ENCODE measurements around the gene LIN7A. TPM values are rescaled to one million over a fixed set of nuclear protein-coding genes. Genes with fewer than 3 reads are reported as not detected.

LIN7A gene
- total and polyA plus RNA-seq, 2 of the 8 experiments (the other 6 are each of a cell fraction or from before 2014, with no cell fraction given): 5.8 to 22.0 TPM

DNA sequence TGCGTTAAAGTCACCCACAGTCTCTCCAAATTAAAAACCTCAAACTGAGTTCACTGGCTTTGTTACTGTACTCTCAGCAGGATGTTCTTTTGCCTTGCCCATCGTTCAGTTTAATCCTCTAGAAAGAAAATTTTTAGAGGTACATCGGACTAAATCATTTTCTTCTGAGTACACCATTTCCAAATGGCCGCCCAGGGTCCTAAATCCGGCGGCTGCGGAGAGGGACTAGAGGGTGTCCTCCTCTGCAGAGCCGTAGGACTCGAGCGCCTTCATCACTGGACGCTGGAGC is 1.4 kb downstream of the LIN7A start:
- DNase-seq (ENCODE audit: low read depth in 1 of 2, low spot score in 2 of 2) (no peak), FAIRE-seq (no peak)
- Histone ChIP-seq H3K4me1 (replicated peaks in 1 of 4; ENCODE audit: control insufficient read depth in 3 of 4, insufficient read depth in 4 of 4, low read length in 3 of 4) (peaks cover 0 to 9% (median 5%) of the 10 kb centered on the region in 4 experiments; a peak in 3 of 7 replicates), H3K36me3 (ENCODE audit: control insufficient read depth in 2 of 4, insufficient read depth in 4 of 4, low read length in 3 of 4) (no peaks in the 10 kb centered on the region), H3K9ac (replicated peaks in 1 of 4; ENCODE audit: extremely low read depth in 1 of 4, low read depth in 3 of 4, low read length in 3 of 4) (peak overlapping the region; percentile 45 to 55 (median 50); a peak in 6 of 7 replicates), H2BK5ac (ENCODE audit: low read depth, low read length) (peak overlapping the region; percentile 18; the same call in 1 of the 2 replicates), H2BK15ac (ENCODE audit: low read length) (no peak overlapping the region), H4K91ac (replicated peaks; ENCODE audit: insufficient read length, low read length) (peak overlapping the region; percentile 25), H3K79me1 (ENCODE audit: low read depth, low read length) (no peaks in the 10 kb centered on the region), H3K79me2 (ENCODE audit: control insufficient read depth in 1 of 2, insufficient read depth in 2 of 2, low read length in 2 of 2) (peaks cover 0 to 11% of the 10 kb centered on the region in 2 experiments; a peak in 2 of 4 replicates), H3K14ac (ENCODE audit: insufficient read length) (no peak overlapping the region), H2BK12ac (ENCODE audit: low read depth, low read length) (peak overlapping the region; percentile 68; the same call in 1 of the 2 replicates), H4K20me1 (replicated peaks in 1 of 2; ENCODE audit: control insufficient read depth in 1 of 2, insufficient read depth in 2 of 2, low read length in 2 of 2) (no peaks in the 10 kb centered on the region), H3K23me2 (ENCODE audit: low read depth, low read length) (peaks cover 3% of the 10 kb centered on the region; the same call in 1 of the 2 replicates), H4K5ac (ENCODE audit: insufficient read length, low read depth, low read length) (peak overlapping the region; percentile 12), H3K4ac (replicated peaks; ENCODE audit: insufficient read length, low read depth, low read length) (no peak overlapping the region), H2AK5ac (ENCODE audit: low read depth, low read length) (no peak overlapping the region), H2BK20ac (ENCODE audit: low read length) (no peak overlapping the region), H3K18ac (ENCODE audit: extremely low read depth, low read length) (peak overlapping the region; percentile 64; the same call in 1 of the 2 replicates), H2BK120ac (replicated peaks; ENCODE audit: low read depth, low read length) (no peak overlapping the region), H3K23ac (ENCODE audit: insufficient read length) (no peak overlapping the region), H3K56ac (replicated peaks; ENCODE audit: insufficient read length, low read depth, low read length) (peak overlapping the region; percentile 20), H3K4me3 (ENCODE audit: extremely low read depth in 1 of 4, insufficient read depth in 2 of 4, low read depth in 3 of 4, low read length in 4 of 4) (peak overlapping the region; percentile 66 to 98 (median 88)), H4K8ac (ENCODE audit: extremely low read depth, insufficient read depth, low read length) (0 out of 2 replicates have a peak overlapping the region, but pooled peaks have one; percentile 47), H3K4me2 (ENCODE audit: insufficient read depth in 1 of 2, low read depth in 2 of 2, low read length in 2 of 2) (peak overlapping the region; percentile 75 to 79), H2AFZ (ENCODE audit: low read length) (peak overlapping the region; percentile 98), H3K9me3 (ENCODE audit: insufficient read depth in 2 of 2, low read depth in 1 of 2, low read length in 1 of 2) (no peaks in the 10 kb centered on the region), H3K27me3 (replicated peaks in 1 of 4; ENCODE audit: control insufficient read depth in 3 of 4, extremely low read depth in 1 of 4, insufficient read depth in 3 of 4, low read length in 3 of 4) (no peaks in the 10 kb centered on the region; a peak in 1 of 7 replicates), H3K27ac (ENCODE audit: low read depth, low read length) (peak overlapping the region; percentile 56)
- WGBS, 2 experiments (ENCODE audit: extremely low coverage in 1 of 2, insufficient coverage in 1 of 2, insufficient read length in 1 of 2, insufficient replicate concordance in 2 of 2, low coverage in 1 of 2, low lambda C conversion rate in 2 of 2, missing lambda C conversion rate in 1 of 2): 2% methylated on average over 11 of the region's 11 CpGs; no CpG with 5 or more reads in 1 of the 2 experiments
- ChIA-PET CTCF (ENCODE audit: partially characterized antibody) (interaction anchor here (0.7 to 1.6 kb wide), 6 partner anchors 18 to 303 kb away, joined by 3 to 6 read pairs (median 3); no protein-coding TSS in a partner anchor), POLR2A (ENCODE audit: partially characterized antibody) (interaction anchor here (1.2 to 1.8 kb wide), 5 partner anchors 10 to 154 kb away, joined by 3 to 7 read pairs (median 5); no protein-coding TSS in a partner anchor)
- TF ChIP-seq BCL11A (IDR thresholded peaks at IDR 0.05; ENCODE audit: low read depth in 2 of 2, low read length in 2 of 2): no peak
- TF ChIP-seq BRCA1 (IDR thresholded peaks at IDR 0.05; ENCODE audit: low read depth, low read length): no peak
- peak; percentile 43; the same call in 1 of the 2 replicates for TF ChIP-seq YY1 (IDR thresholded peaks at IDR 0.05; ENCODE audit: low read depth, low read length)
- TF ChIP-seq SAP30 (IDR thresholded peaks at IDR 0.05; ENCODE audit: insufficient read depth, insufficient replicate concordance, low read length): no peak
- no peak for TF ChIP-seq TBP (IDR thresholded peaks at IDR 0.05; ENCODE audit: low read depth, low read length)
- TF ChIP-seq JUND (IDR thresholded peaks at IDR 0.05; ENCODE audit: low read length): no peak
- TF ChIP-seq POU5F1 (IDR thresholded peaks at IDR 0.05; ENCODE audit: low read depth, low read length): no peak
- no peak for TF ChIP-seq GTF2F1 (IDR thresholded peaks at IDR 0.05; ENCODE audit: borderline replicate concordance, low read depth, low read length)
- no peak for TF ChIP-seq USF2 (IDR thresholded peaks at IDR 0.05; ENCODE audit: low read length)
- TF ChIP-seq FOSL1 (IDR thresholded peaks at IDR 0.05; ENCODE audit: insufficient read depth, low read depth, low read length): peak; percentile 79; the same call in 1 of the 2 replicates
- no peak for TF ChIP-seq CEBPB (IDR thresholded peaks at IDR 0.05; ENCODE audit: low read depth, low read length)
- no peak for TF ChIP-seq RFX5 (IDR thresholded peaks at IDR 0.05; ENCODE audit: borderline replicate concordance, low read depth, low read length)
- TF ChIP-seq SIRT6 (IDR thresholded peaks at IDR 0.05; ENCODE audit: low read length): no peak
- no peak for TF ChIP-seq POLR2A (IDR thresholded peaks at IDR 0.05; ENCODE audit: control extremely low read depth in 1 of 2, low read depth in 2 of 2, low read length in 2 of 2)
